Measurements from ENCODE around the gene TMEM201.

TMEM201 gene

GRCh38 chr1:9606458-9606857 is 17.7 kb downstream of the TMEM201 start:
- no peak overlapping the region for H3K4me2 ChIP-seq (ENCODE audit: low read length, poor library complexity, severe bottlenecking)
- H2AFZ ChIP-seq (ENCODE audit: low read depth, low read length), result no peak overlapping the region
- no peaks in the 10 kb centered on the region for H3K27me3 ChIP-seq (ENCODE audit: control insufficient read depth in 1 of 2, insufficient read depth in 1 of 2, low read length in 2 of 2)
- no peak overlapping the region for H3K4me3 ChIP-seq (ENCODE audit: insufficient read depth in 1 of 2, low read depth in 1 of 2, low read length in 2 of 2)
- no peak overlapping the region for H2BK12ac ChIP-seq (ENCODE audit: low read length in 2 of 2)
- H4K8ac ChIP-seq (ENCODE audit: low read length), result no peak overlapping the region
- no peak overlapping the region for H3K9ac ChIP-seq (ENCODE audit: low read length)
- no peaks in the 10 kb centered on the region for H3K4me1 ChIP-seq (ENCODE audit: control insufficient read depth, insufficient read depth, low read depth, low read length)
- DNase-seq, result no peak
- no peak overlapping the region for H3K4ac ChIP-seq (ENCODE audit: low read depth in 1 of 2, low read length in 2 of 2)
- no peak overlapping the region for H2BK15ac ChIP-seq (ENCODE audit: low read depth, poor library complexity, severe bottlenecking)
- no peak overlapping the region for H3K23ac ChIP-seq (ENCODE audit: low read length in 2 of 2)
- H3K14ac ChIP-seq (ENCODE audit: low read length in 2 of 2), result no peak overlapping the region
- no peak overlapping the region for H2BK120ac ChIP-seq (ENCODE audit: low read depth, low read length)
- H3K79me1 ChIP-seq (replicated peaks; ENCODE audit: low read length, poor library complexity, severe bottlenecking), result peaks cover 2% of the 10 kb centered on the region
- H3K9me3 ChIP-seq (ENCODE audit: control insufficient read depth, low read length), result no peaks in the 10 kb centered on the region
- peaks cover 52 to 93% of the 10 kb centered on the region in 2 experiments for H3K36me3 ChIP-seq (ENCODE audit: control insufficient read depth in 1 of 2, insufficient read depth in 2 of 2, low read depth in 1 of 2, low read length in 2 of 2)
- H3K18ac ChIP-seq (ENCODE audit: low read depth in 1 of 2, low read length in 2 of 2), result no peak overlapping the region
- H3K27ac ChIP-seq (ENCODE audit: low read length, poor library complexity, severe bottlenecking), result no peak overlapping the region
- H2BK5ac ChIP-seq (ENCODE audit: low read depth, low read length, poor library complexity, severe bottlenecking), result no peak overlapping the region
- H2AK5ac ChIP-seq (ENCODE audit: low read length, severe bottlenecking), result no peak overlapping the region
- H4K91ac ChIP-seq (ENCODE audit: low read length), result no peak overlapping the region
- 96% methylated on average over 21 of the region's 21 CpGs for WGBS

DNA sequence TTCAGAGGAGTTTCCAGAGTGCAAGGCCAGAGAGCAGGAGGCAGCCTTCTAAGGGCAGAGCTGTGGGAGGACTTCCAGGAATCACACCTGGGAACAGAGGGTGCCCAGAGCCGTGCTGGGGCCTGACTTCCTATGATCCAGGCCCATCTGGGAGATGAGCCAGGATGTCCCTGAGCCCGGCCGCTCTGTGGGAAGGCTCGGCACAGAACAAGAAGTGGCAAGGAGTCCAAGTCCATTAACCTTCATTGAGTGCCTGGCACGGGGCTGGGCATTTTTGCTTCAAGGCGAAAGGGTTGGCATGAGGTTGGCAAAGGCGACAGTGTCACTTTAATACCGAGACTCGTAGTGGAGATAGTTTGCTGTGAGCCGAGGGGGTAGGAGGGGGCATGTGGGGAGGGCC is 18.2 kb downstream of the TMEM201 start:
- peaks cover 2% of the 10 kb centered on the region for H3K79me1 ChIP-seq (replicated peaks; ENCODE audit: low read length, poor library complexity, severe bottlenecking)
- no peak overlapping the region for H3K27ac ChIP-seq (ENCODE audit: low read length, poor library complexity, severe bottlenecking)
- no peak overlapping the region for H3K4ac ChIP-seq (ENCODE audit: low read depth in 1 of 2, low read length in 2 of 2)
- no peak overlapping the region for H2BK15ac ChIP-seq (ENCODE audit: low read depth, poor library complexity, severe bottlenecking)
- H3K9me3 ChIP-seq (ENCODE audit: control insufficient read depth, low read length), result no peaks in the 10 kb centered on the region
- no peak overlapping the region for H3K4me3 ChIP-seq (ENCODE audit: insufficient read depth in 1 of 2, low read depth in 1 of 2, low read length in 2 of 2)
- no peak overlapping the region for H3K14ac ChIP-seq (ENCODE audit: low read length in 2 of 2)
- no peak overlapping the region for H4K8ac ChIP-seq (ENCODE audit: low read length)
- H3K18ac ChIP-seq (ENCODE audit: low read depth in 1 of 2, low read length in 2 of 2), result no peak overlapping the region
- H2AFZ ChIP-seq (ENCODE audit: low read depth, low read length), result no peak overlapping the region
- no peak overlapping the region for H2AK5ac ChIP-seq (ENCODE audit: low read length, severe bottlenecking)
- no peak overlapping the region for H2BK12ac ChIP-seq (ENCODE audit: low read length in 2 of 2)
- WGBS, result 94% methylated on average over 10 of the region's 10 CpGs
- no peak overlapping the region for H3K23ac ChIP-seq (ENCODE audit: low read length in 2 of 2)
- no peak overlapping the region for H3K9ac ChIP-seq (ENCODE audit: low read length)
- H2BK5ac ChIP-seq (ENCODE audit: low read depth, low read length, poor library complexity, severe bottlenecking), result no peak overlapping the region
- H3K36me3 ChIP-seq (ENCODE audit: control insufficient read depth in 1 of 2, insufficient read depth in 2 of 2, low read depth in 1 of 2, low read length in 2 of 2), result peaks cover 52 to 93% of the 10 kb centered on the region in 2 experiments
- H3K4me1 ChIP-seq (ENCODE audit: control insufficient read depth, insufficient read depth, low read depth, low read length), result no peaks in the 10 kb centered on the region
- no peak overlapping the region for H3K4me2 ChIP-seq (ENCODE audit: low read length, poor library complexity, severe bottlenecking)
- no peak for DNase-seq
- H2BK120ac ChIP-seq (ENCODE audit: low read depth, low read length), result no peak overlapping the region
- no peak overlapping the region for H4K91ac ChIP-seq (ENCODE audit: low read length)
- no peaks in the 10 kb centered on the region for H3K27me3 ChIP-seq (ENCODE audit: control insufficient read depth in 1 of 2, insufficient read depth in 1 of 2, low read length in 2 of 2)

DNA sequence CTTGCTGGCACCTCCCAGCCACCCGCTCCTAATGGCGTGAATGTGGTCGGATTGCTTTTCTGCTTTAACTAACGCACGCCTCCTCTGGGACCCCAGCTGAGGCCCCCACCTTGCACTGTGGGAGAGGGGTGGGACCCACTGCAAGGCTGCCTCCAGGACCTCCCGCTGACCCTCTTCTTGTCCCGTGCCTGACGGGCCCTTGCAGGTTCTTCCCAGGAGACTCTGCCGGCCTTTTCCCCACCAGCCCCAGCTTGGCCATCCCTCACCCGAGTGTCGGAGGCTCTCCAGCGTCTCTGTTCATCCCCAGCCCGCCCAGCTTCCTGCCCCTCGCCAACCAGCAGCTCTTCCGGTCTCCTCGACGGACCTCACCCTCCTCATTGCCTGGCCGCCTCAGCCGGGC is 18.6 kb downstream of the TMEM201 start:
- Histone ChIP-seq H2BK5ac (ENCODE audit: low read depth, low read length, poor library complexity, severe bottlenecking) (no peak overlapping the region), H4K91ac (ENCODE audit: low read length) (no peak overlapping the region), H2BK120ac (ENCODE audit: low read depth, low read length) (no peak overlapping the region), H3K9me3 (ENCODE audit: control insufficient read depth, low read length) (no peaks in the 10 kb centered on the region), H4K8ac (ENCODE audit: low read length) (no peak overlapping the region), H3K36me3 (ENCODE audit: control insufficient read depth in 1 of 2, insufficient read depth in 2 of 2, low read depth in 1 of 2, low read length in 2 of 2) (peaks cover 50 to 93% of the 10 kb centered on the region in 2 experiments), H3K14ac (ENCODE audit: low read length in 2 of 2) (no peak overlapping the region), H3K18ac (ENCODE audit: low read depth in 1 of 2, low read length in 2 of 2) (no peak overlapping the region), H2BK15ac (ENCODE audit: low read depth, poor library complexity, severe bottlenecking) (no peak overlapping the region), H3K4me1 (ENCODE audit: control insufficient read depth, insufficient read depth, low read depth, low read length) (peaks cover 3% of the 10 kb centered on the region), H3K9ac (ENCODE audit: low read length) (no peak overlapping the region), H3K23ac (ENCODE audit: low read length in 2 of 2) (no peak overlapping the region), H3K79me1 (replicated peaks; ENCODE audit: low read length, poor library complexity, severe bottlenecking) (peaks cover 2% of the 10 kb centered on the region), H3K4me2 (ENCODE audit: low read length, poor library complexity, severe bottlenecking) (no peak overlapping the region), H3K4ac (ENCODE audit: low read depth in 1 of 2, low read length in 2 of 2) (no peak overlapping the region), H3K27me3 (ENCODE audit: control insufficient read depth in 1 of 2, insufficient read depth in 1 of 2, low read length in 2 of 2) (no peaks in the 10 kb centered on the region), H3K27ac (ENCODE audit: low read length, poor library complexity, severe bottlenecking) (no peak overlapping the region), H3K4me3 (ENCODE audit: insufficient read depth in 1 of 2, low read depth in 1 of 2, low read length in 2 of 2) (no peak overlapping the region), H2BK12ac (ENCODE audit: low read length in 2 of 2) (no peak overlapping the region), H2AFZ (ENCODE audit: low read depth, low read length) (no peak overlapping the region), H2AK5ac (ENCODE audit: low read length, severe bottlenecking) (no peak overlapping the region)
- WGBS, result 91% methylated on average over 19 of the region's 19 CpGs
- no peak for DNase-seq

DNA sequence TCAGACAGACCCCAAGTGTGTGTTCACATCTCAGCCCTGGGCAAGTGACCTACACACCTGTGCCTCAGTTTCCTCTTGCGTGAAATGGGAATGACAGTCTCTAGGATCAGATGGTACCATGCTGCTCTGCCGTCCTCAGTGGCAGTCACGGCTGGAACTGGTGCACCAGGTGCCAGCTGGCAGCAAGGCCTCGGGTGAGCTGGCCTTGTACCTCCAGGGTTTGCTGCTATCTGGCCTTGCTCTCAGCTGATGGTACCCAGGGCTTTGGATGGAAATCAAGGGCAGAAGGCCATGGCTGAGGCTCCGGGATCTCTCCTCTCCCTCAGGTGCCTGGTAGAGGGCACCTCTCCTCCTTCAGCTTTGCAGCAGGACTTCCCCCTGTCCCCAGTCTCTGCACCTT is 21.3 kb downstream of the TMEM201 start:
- Histone ChIP-seq H2AK5ac (ENCODE audit: low read length, severe bottlenecking) (no peak overlapping the region), H3K27me3 (ENCODE audit: control insufficient read depth in 1 of 2, insufficient read depth in 1 of 2, low read length in 2 of 2) (no peaks in the 10 kb centered on the region), H3K9ac (ENCODE audit: low read length) (no peak overlapping the region), H4K91ac (ENCODE audit: low read length) (no peak overlapping the region), H2BK5ac (ENCODE audit: low read depth, low read length, poor library complexity, severe bottlenecking) (no peak overlapping the region), H2BK12ac (ENCODE audit: low read length in 2 of 2) (no peak overlapping the region), H2AFZ (ENCODE audit: low read depth, low read length) (no peak overlapping the region), H3K23ac (ENCODE audit: low read length in 2 of 2) (no peak overlapping the region), H3K4me3 (ENCODE audit: insufficient read depth in 1 of 2, low read depth in 1 of 2, low read length in 2 of 2) (no peak overlapping the region), H2BK15ac (ENCODE audit: low read depth, poor library complexity, severe bottlenecking) (no peak overlapping the region), H3K79me1 (replicated peaks; ENCODE audit: low read length, poor library complexity, severe bottlenecking) (peaks cover 2% of the 10 kb centered on the region), H3K36me3 (ENCODE audit: control insufficient read depth in 1 of 2, insufficient read depth in 2 of 2, low read depth in 1 of 2, low read length in 2 of 2) (peaks cover 47 to 83% of the 10 kb centered on the region in 2 experiments), H2BK120ac (ENCODE audit: low read depth, low read length) (no peak overlapping the region), H3K18ac (ENCODE audit: low read depth in 1 of 2, low read length in 2 of 2) (no peak overlapping the region), H3K4me1 (ENCODE audit: control insufficient read depth, insufficient read depth, low read depth, low read length) (peaks cover 9% of the 10 kb centered on the region), H3K14ac (ENCODE audit: low read length in 2 of 2) (no peak overlapping the region), H4K8ac (ENCODE audit: low read length) (no peak overlapping the region), H3K4me2 (ENCODE audit: low read length, poor library complexity, severe bottlenecking) (no peak overlapping the region), H3K27ac (ENCODE audit: low read length, poor library complexity, severe bottlenecking) (no peak overlapping the region), H3K9me3 (ENCODE audit: control insufficient read depth, low read length) (no peaks in the 10 kb centered on the region), H3K4ac (ENCODE audit: low read depth in 1 of 2, low read length in 2 of 2) (no peak overlapping the region)
- 95% methylated on average over 5 of the region's 5 CpGs for WGBS
- DNase-seq, result no peak
